ENCODE results near the gene FGF12.

The FGF12 gene

DNA sequence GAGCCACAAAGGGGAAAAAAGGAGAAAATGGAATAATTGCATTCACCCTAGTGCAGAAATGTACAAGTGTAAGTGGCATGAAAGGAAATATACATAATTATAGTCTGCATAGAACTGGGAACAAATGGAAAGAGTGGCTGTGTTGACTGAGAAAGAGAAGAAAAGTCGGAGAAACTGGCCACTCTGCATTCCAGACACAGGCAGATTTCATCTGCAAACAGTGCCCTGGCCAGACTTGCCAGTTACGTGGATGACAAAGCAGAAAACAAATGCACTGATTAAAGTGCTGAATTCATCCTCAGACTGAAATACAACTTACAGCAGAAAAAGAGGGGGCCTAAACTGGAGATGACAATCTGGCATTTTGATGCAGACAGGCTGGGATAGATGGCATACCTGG, 129.8 kb downstream of the FGF12 start:
- TF ChIP-seq POLR2AphosphoS5 (IDR thresholded peaks at IDR 0.05; ENCODE audit: low read depth, low read length), result no peak
- TF ChIP-seq, protein P1, sequence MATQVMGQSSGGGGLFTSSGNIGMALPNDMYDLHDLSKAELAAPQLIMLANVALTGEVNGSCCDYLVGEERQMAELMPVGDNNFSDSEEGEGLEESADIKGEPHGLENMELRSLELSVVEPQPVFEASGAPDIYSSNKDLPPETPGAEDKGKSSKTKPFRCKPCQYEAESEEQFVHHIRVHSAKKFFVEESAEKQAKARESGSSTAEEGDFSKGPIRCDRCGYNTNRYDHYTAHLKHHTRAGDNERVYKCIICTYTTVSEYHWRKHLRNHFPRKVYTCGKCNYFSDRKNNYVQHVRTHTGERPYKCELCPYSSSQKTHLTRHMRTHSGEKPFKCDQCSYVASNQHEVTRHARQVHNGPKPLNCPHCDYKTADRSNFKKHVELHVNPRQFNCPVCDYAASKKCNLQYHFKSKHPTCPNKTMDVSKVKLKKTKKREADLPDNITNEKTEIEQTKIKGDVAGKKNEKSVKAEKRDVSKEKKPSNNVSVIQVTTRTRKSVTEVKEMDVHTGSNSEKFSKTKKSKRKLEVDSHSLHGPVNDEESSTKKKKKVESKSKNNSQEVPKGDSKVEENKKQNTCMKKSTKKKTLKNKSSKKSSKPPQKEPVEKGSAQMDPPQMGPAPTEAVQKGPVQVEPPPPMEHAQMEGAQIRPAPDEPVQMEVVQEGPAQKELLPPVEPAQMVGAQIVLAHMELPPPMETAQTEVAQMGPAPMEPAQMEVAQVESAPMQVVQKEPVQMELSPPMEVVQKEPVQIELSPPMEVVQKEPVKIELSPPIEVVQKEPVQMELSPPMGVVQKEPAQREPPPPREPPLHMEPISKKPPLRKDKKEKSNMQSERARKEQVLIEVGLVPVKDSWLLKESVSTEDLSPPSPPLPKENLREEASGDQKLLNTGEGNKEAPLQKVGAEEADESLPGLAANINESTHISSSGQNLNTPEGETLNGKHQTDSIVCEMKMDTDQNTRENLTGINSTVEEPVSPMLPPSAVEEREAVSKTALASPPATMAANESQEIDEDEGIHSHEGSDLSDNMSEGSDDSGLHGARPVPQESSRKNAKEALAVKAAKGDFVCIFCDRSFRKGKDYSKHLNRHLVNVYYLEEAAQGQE (IDR thresholded peaks at IDR 0.05; ENCODE audit: insufficient read depth in 1 of 2, low read depth in 2 of 2, low read length in 2 of 2), result no peak
- TF ChIP-seq SIN3A (IDR thresholded peaks at IDR 0.05; ENCODE audit: borderline replicate concordance, insufficient read depth, low read length), result no peak
- no peak for TF ChIP-seq FOXP2 (optimal IDR thresholded peaks at IDR 0.05; ENCODE audit: borderline replicate concordance, extremely low read depth, extremely low read length, insufficient read depth)

DNA sequence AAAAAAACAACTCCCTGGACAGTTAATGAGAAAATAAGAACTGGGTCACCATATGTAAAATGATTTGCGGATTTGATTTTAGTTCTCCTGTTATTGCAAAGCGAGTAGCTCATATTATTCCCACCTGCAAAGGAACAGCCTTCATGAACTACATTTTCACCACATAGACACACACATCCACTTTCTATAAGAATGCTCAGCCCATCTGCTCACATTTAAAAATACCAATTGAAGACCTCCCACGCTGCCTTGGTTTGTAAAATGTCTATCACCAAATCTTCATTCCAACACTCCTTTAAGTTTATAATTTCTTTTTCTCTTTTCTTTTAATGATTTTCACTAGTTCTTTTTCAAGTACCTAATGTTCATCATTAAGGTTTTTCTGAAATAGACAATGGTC, 148.6 kb downstream of the FGF12 start:
- TF ChIP-seq TAF1 (IDR thresholded peaks at IDR 0.05; ENCODE audit: borderline replicate concordance, insufficient read depth, low read length) (no peak), SIN3A (IDR thresholded peaks at IDR 0.05; ENCODE audit: borderline replicate concordance, insufficient read depth, low read length) (no peak), FOXP2 (optimal IDR thresholded peaks at IDR 0.05; ENCODE audit: borderline replicate concordance, extremely low read depth, extremely low read length, insufficient read depth) (no peak), POLR2AphosphoS5 (IDR thresholded peaks at IDR 0.05; ENCODE audit: low read depth, low read length) (no peak)
- TF ChIP-seq, protein P1 (IDR thresholded peaks at IDR 0.05; ENCODE audit: insufficient read depth in 1 of 2, low read depth in 2 of 2, low read length in 2 of 2), result no peak

DNA sequence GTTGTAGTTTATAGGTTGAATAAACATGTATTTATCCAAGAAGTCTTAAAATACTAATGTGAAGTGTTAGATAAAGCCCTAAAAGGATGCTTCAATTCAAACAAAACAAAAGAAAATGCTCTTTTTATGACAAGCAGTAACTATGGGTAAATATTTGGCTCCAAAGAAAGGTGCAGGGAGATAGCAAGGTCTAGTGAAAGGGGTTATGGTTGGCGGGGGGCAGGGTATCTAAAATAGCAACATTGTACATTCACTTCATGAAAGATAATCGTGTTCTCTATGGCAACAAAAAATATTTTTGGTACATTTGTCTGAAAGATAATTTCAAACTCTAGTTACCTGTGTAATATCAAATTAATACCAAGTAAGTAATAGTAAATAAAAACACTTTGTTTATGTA, 149.5 kb downstream of the FGF12 start:
- TF ChIP-seq, protein P1 (IDR thresholded peaks at IDR 0.05; ENCODE audit: insufficient read depth in 1 of 2, low read depth in 2 of 2, low read length in 2 of 2), result no peak
- TF ChIP-seq POLR2AphosphoS5 (IDR thresholded peaks at IDR 0.05; ENCODE audit: low read depth, low read length), result no peak
- TF ChIP-seq FOXP2 (optimal IDR thresholded peaks at IDR 0.05; ENCODE audit: borderline replicate concordance, extremely low read depth, extremely low read length, insufficient read depth), result no peak
- TF ChIP-seq SIN3A (IDR thresholded peaks at IDR 0.05; ENCODE audit: borderline replicate concordance, insufficient read depth, low read length), result no peak
- TF ChIP-seq TAF1 (IDR thresholded peaks at IDR 0.05; ENCODE audit: borderline replicate concordance, insufficient read depth, low read length), result no peak

GRCh38 chr3:192577271-192577670, 150.1 kb downstream of the FGF12 start:
- TF ChIP-seq FOXP2 (optimal IDR thresholded peaks at IDR 0.05; ENCODE audit: borderline replicate concordance, extremely low read depth, extremely low read length, insufficient read depth), result no peak
- TF ChIP-seq TAF1 (IDR thresholded peaks at IDR 0.05; ENCODE audit: borderline replicate concordance, insufficient read depth, low read length), result no peak
- TF ChIP-seq, protein P1 (IDR thresholded peaks at IDR 0.05; ENCODE audit: insufficient read depth in 1 of 2, low read depth in 2 of 2, low read length in 2 of 2), result no peak
- no peak for TF ChIP-seq SIN3A (IDR thresholded peaks at IDR 0.05; ENCODE audit: borderline replicate concordance, insufficient read depth, low read length)
- no peak for TF ChIP-seq POLR2AphosphoS5 (IDR thresholded peaks at IDR 0.05; ENCODE audit: low read depth, low read length)
